NCI-H1092 treated with DMSO at 0.1 percent for 48 hours (cell line): Measurements from ENCODE around the gene DSE.
A peak's percentile ranks its signal among the peaks of the same experiment; 100 is the strongest.
"Not testable (repeated sequence)": the region's sequence is repeated elsewhere in the genome, so short reads cannot be mapped to it uniquely, and the experiment has no call there.

ENCODE experiments used
- DNase-seq: peaks from one replicate; lab custom pipeline; 2025; lab: John Stamatoyannopoulos, UW

The DSE gene

DNA sequence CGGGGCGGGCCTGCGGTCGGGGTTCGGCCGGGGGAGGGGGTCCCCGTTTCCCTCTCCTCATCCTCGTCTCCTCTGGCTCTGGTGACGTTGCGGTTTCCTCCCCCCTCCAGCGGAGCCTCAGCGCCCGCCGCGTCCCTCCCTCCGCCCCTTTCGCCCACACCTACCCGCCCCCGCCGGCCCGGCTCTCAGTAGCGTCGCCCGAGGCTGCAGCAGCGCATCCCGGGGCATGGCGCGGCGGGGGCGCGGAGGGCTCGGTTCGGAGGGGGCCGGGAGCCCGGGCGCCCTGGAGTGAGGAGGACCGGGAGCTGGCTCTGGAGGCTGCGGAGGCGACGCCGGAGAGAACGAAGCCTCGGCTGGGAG, at the start of gene DSE:
TSS of gene DSE (plus strand) at position 188 of the 360 bp plus-strand sequence. CDS start 28,304 bp downstream, outside the sequence.
- DNase-seq: peak; percentile 3

GRCh38 chr6:116321933-116322332, 48.8 kb upstream of the DSE start:
- DNase-seq: not testable (repeated sequence)

DNA sequence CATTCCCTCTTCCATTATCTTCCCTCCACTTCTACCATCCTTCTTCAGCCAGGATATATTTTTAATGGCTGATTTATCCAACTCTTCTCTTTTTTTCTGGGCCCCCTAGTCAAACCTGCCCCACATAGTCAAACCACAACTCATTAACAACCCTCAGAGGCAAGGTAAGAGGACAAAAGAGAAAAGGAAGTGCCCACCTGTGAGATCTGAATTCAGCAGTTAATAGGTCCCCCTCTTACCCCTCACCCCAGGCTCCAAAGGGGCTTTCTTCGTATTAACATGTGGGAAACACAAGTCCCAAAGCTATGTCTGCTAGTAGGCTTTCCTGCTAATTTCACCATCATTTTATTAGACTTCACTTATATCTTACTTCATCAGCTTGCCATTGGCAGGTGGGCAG, 46.9 kb upstream of the DSE start:
- DNase-seq: no peak

DNA sequence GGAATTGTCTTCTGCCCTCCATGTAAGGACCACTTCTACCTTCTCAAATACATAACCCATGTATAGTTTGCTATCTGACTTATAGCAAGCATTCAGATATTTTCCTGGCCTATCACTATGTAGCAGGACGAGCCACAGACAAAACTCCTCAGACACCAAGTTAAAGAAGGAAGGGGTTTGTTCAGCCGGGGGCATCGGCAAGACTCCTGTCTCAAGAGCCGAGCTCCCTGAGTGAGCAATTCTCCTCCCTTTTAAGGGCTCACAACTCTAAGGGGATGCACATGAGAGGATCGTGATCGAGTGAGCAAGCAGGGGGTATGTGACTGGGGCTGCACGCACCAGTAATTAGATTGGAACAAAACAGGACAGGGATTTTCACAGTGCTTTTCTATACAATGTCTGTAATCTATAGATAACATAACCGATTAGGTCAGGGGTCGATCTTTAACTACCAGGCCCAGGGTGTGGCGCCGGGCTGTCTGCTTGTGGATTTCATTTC, 45.1 kb upstream of the DSE start:
- DNase-seq: not testable (repeated sequence)

GRCh38 chr6:116326181-116326671, 44.5 kb upstream of the DSE start:
- no peak for DNase-seq

DNA sequence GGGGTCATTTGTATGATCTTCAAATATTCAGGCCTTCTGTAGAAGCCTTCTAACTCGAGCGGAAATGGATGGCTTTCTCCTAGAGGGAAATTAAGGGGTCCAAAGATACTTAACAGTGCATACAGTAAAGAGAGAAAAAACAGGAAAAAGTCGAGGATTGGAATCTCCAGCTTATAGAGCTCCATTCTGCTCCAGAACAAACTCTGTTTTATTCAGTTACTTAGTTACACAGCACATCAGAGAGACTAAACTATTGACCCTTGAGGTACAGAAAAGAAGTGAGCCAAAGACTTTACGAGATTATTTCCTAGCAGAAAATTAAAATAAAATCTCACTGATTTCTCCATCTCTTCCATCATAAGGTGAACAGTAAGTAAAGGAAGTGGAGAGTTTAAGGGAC, 43.8 kb upstream of the DSE start:
- DNase-seq: no peak

- no peak for DNase-seq
Measured at GRCh38 chr6:116327803-116328527, 42.8 kb upstream of the DSE start.

DNA sequence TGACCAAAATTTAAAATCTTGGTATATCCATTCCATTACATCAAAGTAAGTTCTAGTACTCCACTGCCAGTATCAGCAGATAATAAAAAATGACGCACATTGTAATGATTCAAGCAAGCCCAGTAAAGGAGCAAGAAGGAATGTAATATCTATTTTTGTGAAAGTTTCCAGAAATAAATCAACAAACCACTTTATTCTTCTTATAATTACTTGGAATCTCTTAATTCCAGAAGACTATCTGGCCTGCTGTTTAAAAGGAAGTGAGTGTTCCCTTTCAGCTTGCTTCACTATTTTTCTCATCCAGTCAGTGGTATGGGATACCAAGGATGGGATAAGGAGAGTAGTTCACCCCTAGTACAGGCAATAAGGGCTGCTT, 42.2 kb upstream of the DSE start:
- no peak for DNase-seq

GRCh38 chr6:116329156-116329555, 41.6 kb upstream of the DSE start:
- no peak for DNase-seq

- no peak for DNase-seq
Measured at GRCh38 chr6:116330511-116330910, 40.2 kb upstream of the DSE start.

DNA sequence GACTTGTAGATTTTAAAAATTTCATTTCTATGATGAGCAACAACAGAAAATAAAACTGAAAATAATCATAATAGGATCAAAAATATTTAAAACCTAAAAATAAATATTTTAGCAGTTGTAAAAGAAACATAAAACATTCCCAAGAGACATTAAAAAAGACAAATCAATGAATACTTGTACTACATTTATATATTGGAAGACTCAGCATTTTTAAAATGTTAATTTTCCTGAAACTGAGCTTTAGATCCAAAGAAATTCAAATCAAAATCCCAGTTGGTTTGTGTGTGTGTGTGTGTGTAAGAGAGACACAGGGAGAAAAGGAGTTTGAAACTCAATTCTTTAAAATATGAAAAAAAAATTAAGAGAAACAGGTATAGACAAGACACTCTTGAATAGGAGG, 38.7 kb upstream of the DSE start:
- DNase-seq: no peak

DNA sequence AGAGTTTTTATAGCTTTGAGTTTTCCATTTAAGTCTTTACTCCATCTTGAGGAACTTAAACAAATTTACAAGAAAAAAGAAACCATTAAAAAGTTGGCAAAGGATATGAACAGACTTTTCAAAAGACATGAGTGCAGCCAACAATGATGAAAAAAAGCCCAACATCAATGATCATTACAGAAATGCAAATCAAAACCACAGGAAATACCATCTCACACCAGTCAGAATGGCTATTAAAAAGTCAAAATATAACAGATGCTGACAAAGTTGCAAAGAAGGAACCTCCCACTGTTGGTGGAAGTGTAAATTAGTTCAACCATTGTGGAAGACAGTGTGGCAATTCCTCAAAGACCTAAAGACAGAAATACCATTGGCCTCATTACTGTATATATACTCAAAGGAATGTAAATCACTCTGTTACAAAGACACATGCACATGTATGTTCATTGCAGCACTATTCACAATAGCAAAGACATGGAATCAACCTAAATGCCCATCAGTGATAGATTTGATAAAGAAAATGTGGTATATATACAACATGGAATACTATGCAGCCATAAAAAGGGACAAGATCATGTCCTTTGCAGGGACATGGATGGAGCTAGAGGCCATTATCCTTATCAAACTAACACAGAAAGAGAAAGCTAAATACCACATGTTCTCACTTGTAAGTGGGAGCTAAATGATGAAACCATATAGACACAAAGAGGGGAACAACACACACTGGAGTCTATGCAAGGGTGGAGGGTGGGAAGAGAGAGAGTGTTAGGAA, 35.9 kb upstream of the DSE start:
- DNase-seq: not testable (repeated sequence)

DNA sequence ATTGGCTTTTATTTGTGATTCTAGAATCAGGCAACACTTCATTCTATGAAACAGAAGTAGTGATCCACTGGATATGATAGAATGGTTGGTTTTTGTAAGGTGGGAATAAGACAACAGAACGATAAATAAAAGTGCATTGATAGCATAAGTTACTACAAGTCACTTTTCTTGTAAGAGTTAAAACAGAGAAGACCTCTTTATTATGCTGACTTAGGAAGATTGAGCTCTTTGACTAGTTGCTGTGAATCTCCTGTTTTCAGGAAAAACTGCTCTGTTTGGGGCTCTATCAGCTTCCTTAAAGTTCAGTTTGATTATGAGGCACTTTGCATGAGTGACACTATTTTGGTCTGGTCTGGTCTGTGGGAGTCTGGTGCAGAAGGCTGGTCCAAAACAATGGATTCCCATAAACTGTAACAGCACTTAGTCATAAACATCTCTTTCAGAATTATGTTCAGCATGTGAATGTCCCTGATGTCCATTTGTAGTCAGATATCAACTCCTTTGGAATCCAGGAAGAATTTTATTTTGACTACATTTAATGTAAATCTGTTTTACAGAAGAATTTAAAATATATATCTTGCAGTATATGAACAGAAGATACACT, 35.0 kb upstream of the DSE start:
- DNase-seq: no peak

DNA sequence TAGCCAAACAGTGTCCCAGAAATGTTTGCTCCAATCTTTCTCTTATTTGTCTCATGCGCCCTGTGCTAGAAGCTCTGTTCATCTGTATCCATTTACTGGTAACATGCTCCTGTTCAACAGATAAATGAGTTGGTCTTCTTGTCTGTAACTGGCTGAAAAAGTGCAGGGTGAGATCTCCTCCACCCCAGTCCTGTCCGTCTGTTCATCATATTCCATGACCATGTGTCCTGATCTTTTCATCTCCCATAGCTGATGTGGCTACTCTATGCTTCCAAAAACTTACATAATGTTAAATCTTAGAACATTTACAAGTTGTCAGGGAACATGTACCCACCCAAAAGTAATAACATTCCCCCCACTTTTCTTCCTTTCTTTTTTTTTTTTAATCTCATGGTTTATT, 31.8 kb upstream of the DSE start:
- no peak for DNase-seq

- not testable (repeated sequence) for DNase-seq
Measured at GRCh38 chr6:116340625-116341024, 30.1 kb upstream of the DSE start.

DNA sequence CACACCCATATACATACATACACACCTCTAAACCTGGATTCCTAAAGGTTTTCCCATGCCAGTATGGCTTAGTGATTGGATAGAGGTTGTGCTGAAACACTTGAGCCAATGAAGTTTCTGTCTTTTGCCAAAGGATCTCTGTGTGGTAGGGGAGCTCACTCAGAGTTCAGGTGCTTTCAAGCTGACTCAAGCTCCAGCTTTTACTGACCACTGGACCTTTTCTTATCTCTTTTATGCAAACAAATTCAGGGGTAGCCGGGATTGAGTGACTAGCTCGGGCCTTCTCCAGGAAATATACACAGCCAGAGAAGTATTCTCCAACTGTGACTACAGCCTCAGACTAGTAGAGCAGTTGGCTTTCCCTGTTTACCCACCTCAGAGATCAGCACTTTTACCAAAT, 21.5 kb upstream of the DSE start:
- DNase-seq: no peak

- DNase-seq: no peak
Measured at GRCh38 chr6:116351101-116351500, 19.6 kb upstream of the DSE start.

DNA sequence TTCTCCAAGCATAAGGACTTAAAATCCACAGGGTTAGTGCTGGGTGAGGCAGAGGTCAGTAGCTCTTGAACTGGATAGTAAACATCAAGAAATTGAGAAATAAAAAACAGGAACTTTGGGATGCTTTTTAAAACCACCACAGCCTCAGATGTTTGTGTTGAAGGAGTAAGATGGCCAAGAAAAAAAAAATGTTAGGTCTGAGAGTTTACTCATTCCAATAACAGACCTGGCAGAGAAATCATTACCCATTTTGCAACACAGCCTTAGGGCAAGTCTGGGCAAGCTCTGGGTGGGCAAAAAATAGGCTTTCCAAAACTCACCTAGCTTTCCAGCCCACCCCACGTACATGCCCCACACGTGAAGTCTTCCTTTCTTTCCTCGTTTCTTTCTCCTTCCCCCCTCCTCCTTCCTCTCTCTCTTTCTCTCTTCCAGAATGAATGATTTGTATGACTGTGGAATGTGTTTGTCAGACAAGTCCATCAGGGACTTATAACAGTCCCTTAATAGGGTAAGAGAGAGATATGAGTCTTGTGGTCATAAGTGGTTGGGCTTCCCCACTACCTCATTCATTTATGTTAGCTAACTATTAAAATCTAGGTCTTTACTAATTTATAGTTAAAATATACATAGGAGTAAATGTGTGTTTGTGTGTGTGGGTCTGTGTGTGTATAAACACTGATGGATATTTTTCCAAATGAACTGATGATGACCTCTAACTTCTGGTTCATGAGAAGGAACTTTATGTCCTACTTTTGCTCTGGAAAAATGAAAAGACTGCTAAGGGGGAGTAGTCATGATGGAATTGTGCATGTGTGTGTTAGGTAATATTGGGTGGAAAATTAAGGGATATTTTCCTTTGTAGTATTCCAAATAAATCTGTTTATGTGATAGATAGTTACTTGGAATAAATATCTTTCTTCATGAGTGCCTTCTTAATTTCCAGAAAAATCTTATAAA, 18.0 kb upstream of the DSE start:
- no peak for DNase-seq

DNA sequence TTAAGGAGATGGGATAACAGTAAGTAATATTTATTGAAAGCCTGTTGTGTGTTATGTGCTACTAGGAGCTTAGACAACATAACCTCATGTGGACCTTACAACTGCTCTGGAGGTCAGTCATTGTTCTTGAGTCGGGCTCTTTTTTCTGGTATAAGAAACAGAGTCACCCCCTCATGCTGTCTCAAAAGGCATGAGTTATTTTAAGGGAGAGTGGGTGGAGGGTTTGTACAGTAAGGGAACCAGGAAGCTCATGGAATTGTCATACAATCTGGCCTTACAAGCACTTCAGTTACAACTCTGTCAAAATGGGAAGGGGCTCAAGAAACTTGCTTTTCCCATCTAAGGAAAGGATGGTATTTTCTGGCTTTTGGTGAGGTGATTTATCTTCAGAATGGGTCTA, 16.5 kb upstream of the DSE start:
- no peak for DNase-seq

- no peak for DNase-seq
Measured at GRCh38 chr6:116355796-116356195, 15.0 kb upstream of the DSE start.

DNA sequence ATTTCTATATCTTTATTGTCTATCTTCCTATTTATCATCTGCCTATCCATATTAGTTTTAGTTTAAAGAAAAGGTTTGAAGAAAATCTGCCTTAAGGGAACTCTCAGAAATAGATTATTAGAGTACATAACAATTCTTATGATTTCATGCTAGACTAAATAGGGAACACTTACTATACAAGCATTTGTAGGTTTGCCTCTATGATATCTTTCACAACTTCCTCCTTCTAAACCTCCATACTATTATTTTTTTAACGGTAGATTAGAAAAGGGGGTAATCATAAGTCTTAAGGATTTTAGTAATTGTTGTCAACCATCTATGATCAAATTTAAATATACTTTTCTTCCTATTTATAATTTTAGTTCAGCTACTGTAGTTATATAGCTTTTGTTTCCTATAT, 11.6 kb upstream of the DSE start:
- no peak for DNase-seq

DNA sequence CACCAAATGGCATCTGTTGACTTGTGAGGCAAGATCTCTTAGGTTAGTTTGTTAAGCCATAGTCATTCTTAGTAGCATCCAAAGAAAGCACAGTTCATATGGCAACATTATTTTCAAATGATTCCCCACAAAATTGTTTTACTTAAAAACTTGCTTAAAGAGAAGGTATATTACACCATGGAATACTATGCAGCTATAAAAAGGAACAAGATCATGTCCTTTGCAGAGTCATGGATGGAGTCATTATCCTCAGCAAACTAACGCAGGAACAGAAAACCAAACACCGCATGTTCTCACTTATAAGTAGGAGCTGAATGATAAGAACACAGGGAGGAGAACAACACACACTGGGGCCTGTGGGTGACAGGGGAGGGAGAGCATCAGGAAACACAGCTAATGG, 10.9 kb upstream of the DSE start:
- no peak for DNase-seq
